Bone marrow (tissue), 2 donors: ENCODE measurements around the gene RAB19.

ENCODE experiments used
- DNase-seq, 2 donors: peaks; one replicate each; lab custom pipeline; 2025; lab: John Stamatoyannopoulos, UW

Gene RAB19

GRCh38 chr7:140403878-140404564 is at the start of gene RAB19:
Gene RAB19 (plus strand): TSS chr7:140404058. CDS start chr7:140407647, 3,589 bp downstream.
- no peak for DNase-seq

DNA sequence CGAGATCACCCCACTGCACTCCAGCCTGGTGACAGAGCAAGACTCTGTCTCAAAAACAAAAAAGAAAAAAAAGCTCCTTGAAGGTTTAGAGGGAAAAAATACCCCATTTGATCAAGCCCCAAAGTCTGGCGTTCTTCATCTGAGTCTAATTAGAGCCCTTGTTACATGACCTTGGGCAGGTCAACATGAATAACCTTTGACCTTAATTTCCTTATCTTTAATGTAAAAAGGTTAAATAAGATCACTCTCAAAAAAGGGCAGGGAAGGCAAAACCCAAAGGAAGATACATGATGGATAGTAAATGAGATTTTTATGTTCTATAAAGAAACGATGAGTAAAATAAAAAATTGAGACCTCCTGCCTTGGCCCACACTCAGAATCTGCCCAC is 45.8 kb upstream of the RAB19 start:
- DNase-seq: no peak

GRCh38 chr7:140358412-140359051 is 45.3 kb upstream of the RAB19 start:
- peak in 1 of 2 donors; percentile 6 for DNase-seq

DNA sequence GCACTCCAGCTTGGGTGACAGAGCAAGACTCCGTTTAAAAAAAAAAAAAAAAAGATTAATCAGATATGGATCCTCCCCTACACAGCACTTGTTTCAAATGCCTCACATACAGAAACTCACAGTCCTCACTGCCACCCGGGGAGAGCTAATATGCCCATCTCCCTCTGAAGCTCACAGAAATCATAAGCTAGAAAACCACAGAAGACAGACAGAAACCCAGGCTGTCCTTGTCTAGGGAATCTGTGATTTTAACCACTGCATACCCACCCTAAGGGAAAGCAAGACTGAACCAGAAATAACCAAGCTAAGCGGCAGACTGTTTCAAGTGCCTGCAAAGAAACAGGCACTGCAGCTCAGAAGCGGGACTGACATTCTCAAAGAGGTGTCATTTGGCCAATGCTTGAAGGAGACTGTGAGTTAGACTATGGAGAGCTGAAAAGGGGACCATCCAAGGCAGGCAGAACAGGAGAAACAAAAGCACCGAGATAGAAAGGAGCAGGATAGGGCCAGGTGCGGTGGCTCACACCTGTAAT is 43.1 kb upstream of the RAB19 start:
- no peak for DNase-seq

GRCh38 chr7:140364819-140365218 is 39.0 kb upstream of the RAB19 start:
- peak in 1 of 2 donors; percentile 46 for DNase-seq

GRCh38 chr7:140367528-140367927 is 36.3 kb upstream of the RAB19 start:
- no peak for DNase-seq

DNA sequence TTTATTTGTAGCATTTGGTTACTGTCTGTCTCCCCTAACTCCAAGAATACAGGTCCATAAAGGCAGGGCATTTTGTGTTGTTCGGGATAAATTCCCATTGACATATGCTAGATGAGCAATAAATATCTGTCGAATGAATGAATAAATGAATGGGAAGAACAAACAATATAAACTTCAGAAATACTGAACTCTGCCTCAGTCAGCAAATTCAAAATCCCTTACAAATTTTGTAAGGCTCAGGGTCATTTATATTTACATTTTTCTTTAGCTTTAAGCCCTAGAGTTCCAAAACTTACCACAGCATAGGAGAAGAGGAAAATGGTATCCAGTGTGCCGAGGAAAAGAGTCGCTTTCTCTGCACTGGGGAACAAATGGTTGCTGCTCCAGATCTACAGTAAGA is 34.6 kb upstream of the RAB19 start:
- no peak for DNase-seq

DNA sequence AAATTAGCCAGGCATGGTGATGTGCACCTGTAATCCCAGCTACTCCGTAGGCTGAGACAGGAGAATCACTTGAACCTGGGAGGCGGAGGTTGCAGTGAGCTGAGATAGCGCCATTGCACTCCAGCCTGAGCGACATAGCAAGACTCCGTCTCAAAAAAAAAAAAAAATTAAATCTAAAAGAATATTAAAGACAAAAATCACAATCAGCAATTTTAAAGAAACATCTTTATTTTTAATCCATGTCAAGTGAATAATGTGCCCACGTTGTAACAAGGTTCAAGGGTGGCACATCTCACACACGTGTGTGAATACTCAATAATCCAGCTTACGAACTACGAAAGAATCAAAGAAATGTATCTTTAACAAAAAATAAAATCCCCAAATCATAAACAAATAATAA is 28.5 kb upstream of the RAB19 start:
- DNase-seq: no peak

GRCh38 chr7:140375892-140376730 is 27.7 kb upstream of the RAB19 start:
- DNase-seq: peak in 1 of 2 donors; percentile 33

GRCh38 chr7:140383954-140384713 is 19.7 kb upstream of the RAB19 start:
- DNase-seq: no peak

- DNase-seq: no peak
Measured at GRCh38 chr7:140384894-140385545, 18.8 kb upstream of the RAB19 start.

GRCh38 chr7:140389445-140389844 is 14.4 kb upstream of the RAB19 start:
- DNase-seq: no peak

GRCh38 chr7:140390034-140390433 is 13.8 kb upstream of the RAB19 start:
- no peak for DNase-seq

GRCh38 chr7:140390466-140391190 is 13.2 kb upstream of the RAB19 start:
- DNase-seq: peak in 1 of 2 donors; percentile 40

DNA sequence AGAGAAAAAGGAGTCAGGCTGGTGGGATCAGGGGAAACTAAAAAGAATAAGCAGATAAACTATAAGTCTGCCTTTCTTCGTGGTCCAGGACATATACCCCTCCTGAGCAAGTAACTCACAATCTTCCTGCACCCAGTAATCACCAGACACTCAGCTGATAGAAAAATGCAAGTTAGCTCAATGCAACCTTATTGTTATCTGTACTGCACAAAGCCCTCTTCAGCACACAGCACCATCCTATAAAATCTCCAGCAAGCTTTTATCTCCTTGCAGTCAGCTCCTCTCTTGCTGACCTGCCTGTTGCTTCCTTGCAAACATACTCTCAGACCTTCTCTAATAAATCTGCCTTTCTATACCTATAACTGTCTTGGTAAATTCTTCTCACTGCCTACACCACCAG is 12.2 kb upstream of the RAB19 start:
- DNase-seq: no peak

DNA sequence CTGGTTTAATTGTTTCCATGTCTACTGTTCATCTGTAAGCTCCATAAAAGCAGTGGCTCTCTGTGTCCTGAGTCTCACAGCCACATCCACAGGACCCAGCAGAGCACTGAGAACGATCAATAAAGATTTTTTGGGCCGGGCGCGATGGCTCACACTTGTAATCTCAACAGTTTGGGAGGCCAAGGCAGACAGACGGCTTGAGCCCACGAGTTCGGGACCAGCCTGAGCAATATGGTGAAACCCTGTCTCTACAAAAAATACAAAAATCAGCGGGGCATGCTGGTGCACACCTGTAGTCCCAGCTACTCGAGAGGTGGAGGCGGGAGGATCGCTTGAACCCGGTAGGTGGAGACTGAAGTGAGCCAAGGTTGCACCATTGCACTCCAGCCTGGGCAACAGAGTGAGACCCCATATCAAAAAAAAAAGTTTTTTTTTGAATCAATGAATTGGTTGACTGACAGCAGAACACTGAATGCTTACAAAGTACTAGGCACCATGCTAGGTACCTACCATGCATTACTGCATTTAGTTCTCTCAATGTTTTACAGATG is 10.0 kb upstream of the RAB19 start:
- no peak for DNase-seq

- DNase-seq: peak in 1 of 2 donors; percentile 25
Measured at GRCh38 chr7:140397784-140398750, 5.8 kb upstream of the RAB19 start, which contains the start of gene SLC37A3. Gene SLC37A3 (minus strand): TSS chr7:140398530. CDS start chr7:140382526, 16,004 bp downstream.

- no peak for DNase-seq
Measured at GRCh38 chr7:140398821-140399220, 5.0 kb upstream of the RAB19 start.

DNA sequence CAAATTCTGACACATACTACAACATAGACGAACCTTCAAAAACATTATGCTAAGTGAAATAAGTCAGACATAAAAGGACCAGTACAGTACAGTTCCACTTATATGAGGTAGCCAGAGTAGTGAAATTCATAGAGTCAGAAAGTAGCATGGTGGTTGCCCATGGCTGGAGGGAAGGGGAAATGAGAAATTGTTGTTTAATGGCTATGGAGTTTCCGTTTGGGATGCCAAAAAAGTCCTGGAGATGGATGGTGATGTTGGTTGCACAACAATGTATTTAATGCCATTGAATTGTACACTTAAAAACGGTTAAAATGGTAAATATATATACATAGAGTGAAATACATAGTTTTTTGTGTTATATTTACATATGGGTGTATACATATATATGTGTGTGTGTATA is 3.5 kb upstream of the RAB19 start:
- no peak for DNase-seq
